IPS DF 6.9 (cell line): ENCODE results near the gene MAU2.
"Not testable (repeated sequence)": the region's sequence is repeated elsewhere in the genome, so short reads cannot be mapped to it uniquely, and the experiment has no call there.

Experiments used
- DNase-seq: peaks from one replicate; pipeline ENCODE4 v3.0.0-alpha.2; 2013; ENCODE audit warnings: low read depth, low spot score
- H3K27ac ChIP-seq: one replicate; pipeline ENCODE4 v1.5.1; 2013; ENCODE audit warnings: low read length, control low read depth
- H3K27me3 ChIP-seq: 2 replicates; pipeline ENCODE4 v1.6.1; 2013; ENCODE audit warnings: mild to moderate bottlenecking, low read length; ENCODE audit not compliant: control insufficient read depth, insufficient read depth
- H3K36me3 ChIP-seq: 2 replicates; pipeline ENCODE4 v1.6.1; 2013; ENCODE audit warnings: low read length; ENCODE audit not compliant: control insufficient read depth, insufficient read depth
- H3K4me1 ChIP-seq: 2 replicates; pipeline ENCODE4 v1.6.1; 2013; ENCODE audit warnings: low read length; ENCODE audit not compliant: control insufficient read depth, insufficient read depth
- H3K4me3 ChIP-seq: 2 replicates; pipeline ENCODE4 v1.5.1; 2013; ENCODE audit warnings: mild to moderate bottlenecking, low read length
- H3K9me3 ChIP-seq: 2 replicates; pipeline ENCODE4 v1.6.1; 2013; ENCODE audit warnings: low read length, inconsistent platforms; ENCODE audit not compliant: control insufficient read depth, insufficient read depth
- WGBS: extraction: QIAGEN DNeasy Blood & Tissue Kit; methylation state at CpG from one replicate; pipeline ENCODE4 v1.1.7; 2013; ENCODE audit warnings: mixed read lengths, missing lambda C conversion rate; ENCODE audit not compliant: insufficient read length, insufficient coverage; 5-methylcytosine and 5-hydroxymethylcytosine counted together

Gene MAU2

GRCh38 chr19:19381007-19381926 is 60.6 kb downstream of the MAU2 start:
- Histone ChIP-seq H3K4me1 (no peaks in the 10 kb centered on the region; the same call in 1 of the 2 replicates), H3K36me3 (no peaks in the 10 kb centered on the region), H3K27me3 (no peaks in the 10 kb centered on the region), H3K27ac (no peak overlapping the region), H3K4me3 (no peak overlapping the region), H3K9me3 (no peaks in the 10 kb centered on the region)
- DNase-seq = no peak
- WGBS = no CpG with 5 or more reads among the region's 11 CpGs

- no peaks in the 10 kb centered on the region for H3K36me3 ChIP-seq
- no peak overlapping the region for H3K27ac ChIP-seq
- H3K4me3 ChIP-seq = no peak overlapping the region
- no peaks in the 10 kb centered on the region for H3K9me3 ChIP-seq
- DNase-seq = no peak
- no peaks in the 10 kb centered on the region for H3K27me3 ChIP-seq
- H3K4me1 ChIP-seq = no peaks in the 10 kb centered on the region; the same call in 1 of the 2 replicates
- WGBS = no CpG with 5 or more reads among the region's 8 CpGs
Measured at GRCh38 chr19:19382118-19382517, 61.5 kb downstream of the MAU2 start.

- Histone ChIP-seq H3K27me3 (no peaks in the 10 kb centered on the region), H3K4me1 (no peaks in the 10 kb centered on the region), H3K9me3 (no peaks in the 10 kb centered on the region), H3K36me3 (no peaks in the 10 kb centered on the region), H3K27ac (no peak overlapping the region), H3K4me3 (no peak overlapping the region)
- no peak for DNase-seq
- WGBS = no CpG with 5 or more reads among the region's 13 CpGs
Measured at GRCh38 chr19:19384486-19384885, 63.9 kb downstream of the MAU2 start.

- Histone ChIP-seq H3K36me3 (no peaks in the 10 kb centered on the region), H3K27ac (no peak overlapping the region), H3K4me3 (peak overlapping the region; percentile 72), H3K4me1 (no peaks in the 10 kb centered on the region), H3K27me3 (no peaks in the 10 kb centered on the region), H3K9me3 (no peaks in the 10 kb centered on the region)
- DNase-seq = peak; percentile 98
- WGBS = no CpG with 5 or more reads among the region's 75 CpGs
Measured at GRCh38 chr19:19385131-19385895, 64.7 kb downstream of the MAU2 start.

GRCh38 chr19:19385896-19386869 is 65.6 kb downstream of the MAU2 start:
- Histone ChIP-seq H3K27me3 (no peaks in the 10 kb centered on the region), H3K4me1 (no peaks in the 10 kb centered on the region), H3K27ac (no peak overlapping the region), H3K4me3 (peak overlapping the region; percentile 72), H3K9me3 (no peaks in the 10 kb centered on the region), H3K36me3 (no peaks in the 10 kb centered on the region)
- no peak for DNase-seq
- no CpG with 5 or more reads among the region's 75 CpGs for WGBS

GRCh38 chr19:19387108-19387507 is 66.5 kb downstream of the MAU2 start:
- no peak overlapping the region for H3K27ac ChIP-seq
- H3K27me3 ChIP-seq = no peaks in the 10 kb centered on the region
- no peak for DNase-seq
- H3K36me3 ChIP-seq = no peaks in the 10 kb centered on the region
- no peaks in the 10 kb centered on the region for H3K9me3 ChIP-seq
- no peaks in the 10 kb centered on the region for H3K4me1 ChIP-seq
- H3K4me3 ChIP-seq = no peak overlapping the region
- no CpG with 5 or more reads among the region's 5 CpGs for WGBS

- no CpG with 5 or more reads among the region's 13 CpGs for WGBS
- Histone ChIP-seq H3K4me3 (no peak overlapping the region), H3K27me3 (no peaks in the 10 kb centered on the region), H3K36me3 (no peaks in the 10 kb centered on the region), H3K27ac (no peak overlapping the region), H3K4me1 (no peaks in the 10 kb centered on the region), H3K9me3 (no peaks in the 10 kb centered on the region)
- DNase-seq = no peak
Measured at GRCh38 chr19:19388568-19389555, 68.2 kb downstream of the MAU2 start.

GRCh38 chr19:19389683-19390082 is 69.1 kb downstream of the MAU2 start:
- DNase-seq, H3K4me1 ChIP-seq, H3K27ac ChIP-seq, H3K27me3 ChIP-seq, H3K4me3 ChIP-seq, H3K36me3 ChIP-seq, H3K9me3 ChIP-seq: not testable (repeated sequence)
- WGBS = no CpG with 5 or more reads among the region's 12 CpGs

- not testable (repeated sequence) for H3K9me3 ChIP-seq, H3K27me3 ChIP-seq, H3K36me3 ChIP-seq, H3K4me1 ChIP-seq, H3K27ac ChIP-seq, DNase-seq, H3K4me3 ChIP-seq
- no CpG with 5 or more reads among the region's 7 CpGs for WGBS
Measured at GRCh38 chr19:19394333-19394732, 73.7 kb downstream of the MAU2 start.
